Heart left ventricle (tissue), 13 donors: ENCODE data around the gene LRP1.

ENCODE experiments used
- POLR2A ChIP-seq, 2 donors: fragments of 450-650 bp; IDR thresholded peaks; one replicate each; pipeline ENCODE4 v1.6.1; 2017; ENCODE audit warnings: antibody characterized with exemption in 2 of 2, mild to moderate bottlenecking in 2 of 2, moderate library complexity in 2 of 2
- TF ChIP-seq, protein P1 (sequence below), 12 donors: fragments of 200-600 bp; sonication (generic) in 4 of 12; IDR thresholded peaks; one replicate each; pipeline versions ENCODE4 v1.5.0 to v1.8.0; 2018 to 2022; ENCODE audit warnings: antibody characterized with exemption in 12 of 12, mild to moderate bottlenecking in 5 of 12
- donor health status: ischemic (EF 13 %, LVEDD 7.1; RV severe dilation, severe dysfunction).
- donor health status: DM: no; HTN: yes; CAD: no.
- donor health status: DM: no; HTN: no; CAD: no.
- donor health status: ischemic (EF 25% LVEDD 6.9; RV normal size, moderate dysfunction).
- donor health status: ischemic (EF 25% LVEDD 5.7; RV mildly dilated, moderate dysfunction).
- donor health status: ischemic (EF 35%, LVEDD 5.7; RV mildly dilated, moderate dysfunction).
- donor health status: nonischemic (EF 11% LVEDD 7.7; RV severe dilation, severe dysfunction).
- donor health status: DM: yes; HTN: yes; CAD: no.
- donor health status: PGD.
- donor health status: ischemic (EF 29% LVEDD 5.4; RV normal size, mild dysfunction).
- donor health status: nonischemic (EF 23%, LVEDD 6.1; RV moderate dilation, normal function).

DNA sequence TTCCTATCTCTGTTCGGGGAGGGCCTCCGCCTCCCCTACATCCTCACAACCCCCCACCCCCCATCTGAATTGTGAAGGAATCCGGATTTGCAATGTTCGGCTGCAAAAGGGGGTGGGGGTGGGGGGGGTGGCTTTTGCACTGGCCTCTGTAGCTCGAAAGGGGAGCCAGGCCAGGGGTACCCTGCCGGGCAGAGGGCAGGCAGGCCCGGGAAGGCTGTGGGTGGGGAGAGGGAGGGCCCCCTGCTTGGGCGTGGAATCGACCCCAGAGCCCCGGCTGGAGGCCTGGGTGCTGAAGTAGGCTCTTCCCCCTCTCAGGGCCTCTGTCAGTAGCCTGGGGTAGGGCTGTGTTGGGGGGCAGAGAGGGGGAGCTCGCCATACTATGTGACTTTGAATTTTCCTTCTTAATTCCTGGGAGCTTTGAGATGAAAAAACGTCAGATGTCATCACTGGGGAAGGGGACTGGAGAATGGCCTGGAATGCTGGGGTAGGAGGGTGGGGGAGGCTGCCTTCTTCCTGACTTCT, 1.1 kb downstream of the LRP1 start:
- TF ChIP-seq POLR2A (IDR thresholded peaks at IDR 0.05), result no peak
- TF ChIP-seq, protein P1, sequence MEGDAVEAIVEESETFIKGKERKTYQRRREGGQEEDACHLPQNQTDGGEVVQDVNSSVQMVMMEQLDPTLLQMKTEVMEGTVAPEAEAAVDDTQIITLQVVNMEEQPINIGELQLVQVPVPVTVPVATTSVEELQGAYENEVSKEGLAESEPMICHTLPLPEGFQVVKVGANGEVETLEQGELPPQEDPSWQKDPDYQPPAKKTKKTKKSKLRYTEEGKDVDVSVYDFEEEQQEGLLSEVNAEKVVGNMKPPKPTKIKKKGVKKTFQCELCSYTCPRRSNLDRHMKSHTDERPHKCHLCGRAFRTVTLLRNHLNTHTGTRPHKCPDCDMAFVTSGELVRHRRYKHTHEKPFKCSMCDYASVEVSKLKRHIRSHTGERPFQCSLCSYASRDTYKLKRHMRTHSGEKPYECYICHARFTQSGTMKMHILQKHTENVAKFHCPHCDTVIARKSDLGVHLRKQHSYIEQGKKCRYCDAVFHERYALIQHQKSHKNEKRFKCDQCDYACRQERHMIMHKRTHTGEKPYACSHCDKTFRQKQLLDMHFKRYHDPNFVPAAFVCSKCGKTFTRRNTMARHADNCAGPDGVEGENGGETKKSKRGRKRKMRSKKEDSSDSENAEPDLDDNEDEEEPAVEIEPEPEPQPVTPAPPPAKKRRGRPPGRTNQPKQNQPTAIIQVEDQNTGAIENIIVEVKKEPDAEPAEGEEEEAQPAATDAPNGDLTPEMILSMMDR (IDR thresholded peaks at IDR 0.05), result no peak
